ENCODE data around the gene ZSWIM5.
"Not testable (repeated sequence)": the region's sequence is repeated elsewhere in the genome, so short reads cannot be mapped to it uniquely, and the experiment has no call there.

ZSWIM5 gene

GRCh38 chr1:45200906-45201500 lies 5.4 kb downstream of the ZSWIM5 start:
- DNase-seq = no peak

GRCh38 chr1:45200435-45200834 lies 6.0 kb downstream of the ZSWIM5 start:
- DNase-seq = no peak

GRCh38 chr1:45198185-45198584 lies 8.2 kb downstream of the ZSWIM5 start:
- no peak for DNase-seq

- DNase-seq = no peak
These were observed 9.5 kb downstream of the ZSWIM5 start for GRCh38 chr1:45196863-45197262.

- DNase-seq = no peak
These were observed 15.0 kb downstream of the ZSWIM5 start for GRCh38 chr1:45191418-45191783.

GRCh38 chr1:45187725-45188124 lies 18.7 kb downstream of the ZSWIM5 start:
- DNase-seq = no peak

- not testable (repeated sequence) for DNase-seq
These were observed 26.4 kb downstream of the ZSWIM5 start for GRCh38 chr1:45179918-45180519.

- no peak for DNase-seq
These were observed 29.0 kb downstream of the ZSWIM5 start for GRCh38 chr1:45177452-45177851.

- no peak for DNase-seq
These were observed 33.6 kb downstream of the ZSWIM5 start for GRCh38 chr1:45172764-45173163.

- no peak for DNase-seq
These were observed 34.4 kb downstream of the ZSWIM5 start for GRCh38 chr1:45172005-45172404.

- DNase-seq = no peak
These were observed 34.8 kb downstream of the ZSWIM5 start for GRCh38 chr1:45171575-45171974.

- DNase-seq = no peak
These were observed 36.2 kb downstream of the ZSWIM5 start for GRCh38 chr1:45170151-45170742.

GRCh38 chr1:45167947-45168346 lies 38.5 kb downstream of the ZSWIM5 start:
- not testable (repeated sequence) for DNase-seq

GRCh38 chr1:45164307-45164706 lies 42.1 kb downstream of the ZSWIM5 start:
- DNase-seq = not testable (repeated sequence)

- not testable (repeated sequence) for DNase-seq
These were observed 43.3 kb downstream of the ZSWIM5 start for GRCh38 chr1:45163111-45163510.

GRCh38 chr1:45162041-45163035 lies 44.1 kb downstream of the ZSWIM5 start:
- DNase-seq = peak; percentile 11 to 16

GRCh38 chr1:45155957-45156356 lies 50.4 kb downstream of the ZSWIM5 start:
- no peak for DNase-seq

GRCh38 chr1:45155423-45155822 lies 51.0 kb downstream of the ZSWIM5 start:
- no peak for DNase-seq

- no peak for DNase-seq
These were observed 54.3 kb downstream of the ZSWIM5 start for GRCh38 chr1:45152126-45152525.

- no peak for DNase-seq
These were observed 58.1 kb downstream of the ZSWIM5 start for GRCh38 chr1:45148209-45148825.

- DNase-seq = no peak
These were observed 59.6 kb downstream of the ZSWIM5 start for GRCh38 chr1:45146833-45147232.

- DNase-seq = no peak
These were observed 65.0 kb downstream of the ZSWIM5 start for GRCh38 chr1:45141247-45142003.

Data from activated CD4-positive, alpha-beta T cell treated with anti-CD3 and anti-CD28 coated beads, Interleukin-2, amount 50 U/mL, for 4 hours (primary cell).